IMR-90 (cell line): ENCODE results near the gene PRR22. TPM values are rescaled to one million over a fixed set of nuclear protein-coding genes. Genes with fewer than 3 reads are reported as not detected.

ENCODE experiments used
- polyA plus RNA-seq, 3 experiments: library from polyadenylated mRNA; depleted of rRNA; stranded (reverse); fragments of >200 nt; gene quantifications; 2 replicates each; pipeline ENCODE4 v1.2.3, GENCODE V29; 2012; ENCODE audit warnings: low replicate concordance in 1 of 3
- total RNA-seq: library from RNA; depleted of rRNA; stranded (reverse); fragments of >200 nt; gene quantifications from 2 replicates; pipeline ENCODE4 v1.2.3, GENCODE V29; 2012; rRNA removed

PRR22 gene
- total and polyA plus RNA-seq, 2 of the 4 experiments (the other 2 are of a cell fraction) = 0.92 TPM; not detected in 1

Other genes starting within 250 kb of the PRR22 start
- gene TINCR, start 216.8 kb downstream of the PRR22 start, total RNA-seq = not detected in 2 replicates
- 0.03 and 0.05 TPM in 2 replicates for gene TINCR, start 216.8 kb downstream of the PRR22 start, polyA plus RNA-seq (2012; rRNA removed)
- gene SAFB2, start 162.0 kb downstream of the PRR22 start, total RNA-seq = 11.8 and 17.8 TPM in 2 replicates
- gene SAFB2, start 162.0 kb downstream of the PRR22 start, polyA plus RNA-seq (2012; rRNA removed) = 26.2 and 28.6 TPM in 2 replicates
- gene SAFB, start 161.7 kb downstream of the PRR22 start, total RNA-seq = 18.5 and 26.1 TPM in 2 replicates
- gene SAFB, start 161.7 kb downstream of the PRR22 start, polyA plus RNA-seq (2012; rRNA removed) = 36.6 and 41.2 TPM in 2 replicates
- gene MICOS13, start 104.2 kb downstream of the PRR22 start, total RNA-seq = 14.5 and 15.8 TPM in 2 replicates
- 48.9 and 80.2 TPM in 2 replicates for gene MICOS13, start 104.2 kb downstream of the PRR22 start, polyA plus RNA-seq (2012; rRNA removed)
- 1.9 and 2.2 TPM in 2 replicates for gene HSD11B1L, start 103.7 kb downstream of the PRR22 start, total RNA-seq
- gene HSD11B1L, start 103.7 kb downstream of the PRR22 start, polyA plus RNA-seq (2012; rRNA removed) = 7.2 and 8.2 TPM in 2 replicates
- 232 and 251 TPM in 2 replicates for gene RPL36, start 94.5 kb downstream of the PRR22 start, total RNA-seq
- gene RPL36, start 94.5 kb downstream of the PRR22 start, polyA plus RNA-seq (2012; rRNA removed) = 757 and 1,037 TPM in 2 replicates
- 64.2 and 70.3 TPM in 2 replicates for gene LONP1, start 64.6 kb downstream of the PRR22 start, total RNA-seq
- gene LONP1, start 64.6 kb downstream of the PRR22 start, polyA plus RNA-seq (2012; rRNA removed) = 90.9 and 93.2 TPM in 2 replicates
- not detected in 2 replicates for gene CATSPERD, start 64.1 kb downstream of the PRR22 start, total RNA-seq
- gene CATSPERD, start 64.1 kb downstream of the PRR22 start, polyA plus RNA-seq (2012; rRNA removed) = not detected in 2 replicates
- gene DUS3L, start 6.4 kb upstream of the PRR22 start, total RNA-seq = 12.4 and 14.2 TPM in 2 replicates
- gene DUS3L, start 6.4 kb upstream of the PRR22 start, polyA plus RNA-seq (2012; rRNA removed) = 21.3 and 25.6 TPM in 2 replicates
- gene NRTN, start 20.3 kb upstream of the PRR22 start, total RNA-seq = 0.18 TPM in 1 of 2 replicates, not detected in the other
- 0.17 and 0.37 TPM in 2 replicates for gene NRTN, start 20.3 kb upstream of the PRR22 start, polyA plus RNA-seq (2012; rRNA removed)
- not detected in 2 replicates for gene FUT6, start 55.0 kb upstream of the PRR22 start, total RNA-seq
- not detected in 2 replicates for gene FUT6, start 55.0 kb upstream of the PRR22 start, polyA plus RNA-seq (2012; rRNA removed)
- gene FUT3, start 66.7 kb upstream of the PRR22 start, total RNA-seq = not detected in 2 replicates
- gene FUT3, start 66.7 kb upstream of the PRR22 start, polyA plus RNA-seq (2012; rRNA removed) = not detected in 2 replicates
- not detected in 2 replicates for gene FUT5, start 85.8 kb upstream of the PRR22 start, total RNA-seq
- not detected in 2 replicates for gene FUT5, start 85.8 kb upstream of the PRR22 start, polyA plus RNA-seq (2012; rRNA removed)
- gene NDUFA11, start 119.0 kb upstream of the PRR22 start, total RNA-seq = 297 and 375 TPM in 2 replicates
- 1,140 and 1,276 TPM in 2 replicates for gene NDUFA11, start 119.0 kb upstream of the PRR22 start, polyA plus RNA-seq (2012; rRNA removed)
- gene VMAC, start 120.1 kb upstream of the PRR22 start, total RNA-seq = 1.4 and 1.7 TPM in 2 replicates
- 3.1 TPM in 2 replicates for gene VMAC, start 120.1 kb upstream of the PRR22 start, polyA plus RNA-seq (2012; rRNA removed)
- 0.54 and 1.4 TPM in 2 replicates for gene CAPS, start 129.5 kb upstream of the PRR22 start, total RNA-seq
- gene CAPS, start 129.5 kb upstream of the PRR22 start, polyA plus RNA-seq (2012; rRNA removed) = 4.9 and 5.6 TPM in 2 replicates
- gene RANBP3, start 193.4 kb upstream of the PRR22 start, total RNA-seq = 42.5 and 46.7 TPM in 2 replicates
- 111 and 165 TPM in 2 replicates for gene RANBP3, start 193.4 kb upstream of the PRR22 start, polyA plus RNA-seq (2012; rRNA removed)